GM10248 (cell line): Measurements from ENCODE around the gene CD300A.

Source experiments
- CTCF ChIA-PET: fragments of 300-600 bp; sonication (Branson Sonifier 250); formaldehyde crosslinking; extraction: SDS; loops from one replicate; lab custom pipeline; 2021; ENCODE audit warnings: antibody characterized with exemption; lab: Yijun Ruan, JAX
- POLR2A ChIA-PET: fragments of 350-650 bp; sonication (Branson Sonifier 250); formaldehyde crosslinking; extraction: SDS; loops from one replicate; lab custom pipeline; 2020; ENCODE audit warnings: antibody characterized with exemption; lab: Yijun Ruan, JAX
- DNase-seq: peaks from one replicate; pipeline ENCODE4 v3.0.0; 2012; ENCODE audit errors: extremely low spot score
- CTCF ChIP-seq: IDR thresholded peaks from 2 replicates; pipeline ENCODE4 v1.5.1; 2012; ENCODE audit warnings: mild to moderate bottlenecking, low read depth; ENCODE audit errors: extremely low read depth, missing control alignments, control extremely low read depth

The CD300A gene

GRCh38 chr17:74427048-74427762, 39.2 kb upstream of the CD300A start:
- no peak for DNase-seq
- CTCF ChIA-PET: no interaction called here
- POLR2A ChIA-PET: no interaction called here
- TF ChIP-seq CTCF: no peak

GRCh38 chr17:74427763-74428153, 38.7 kb upstream of the CD300A start:
- no peak for TF ChIP-seq CTCF
- ChIA-PET POLR2A (no interaction called here), CTCF (interaction anchor here (1.4 kb wide), 1 partner anchor 34 kb away, joined by 3 read pairs; no protein-coding TSS in a partner anchor)
- no peak for DNase-seq

- ChIA-PET POLR2A (no interaction called here), CTCF (interaction anchor here (0.9 to 2.6 kb wide), 5 partner anchors 12 to 50 kb away, joined by 3 to 13 read pairs (median 3); no protein-coding TSS in a partner anchor)
- no peak for TF ChIP-seq CTCF
- DNase-seq: no peak
These were observed 36.6 kb upstream of the CD300A start for GRCh38 chr17:74429604-74430384.

GRCh38 chr17:74430385-74430705, 36.1 kb upstream of the CD300A start:
- POLR2A ChIA-PET: no interaction called here
- no peak for TF ChIP-seq CTCF
- no peak for DNase-seq
- CTCF ChIA-PET: interaction anchor here (0.9 to 2.6 kb wide), 4 partner anchors 12 to 50 kb away, joined by 3 to 13 read pairs (median 4); no protein-coding TSS in a partner anchor

- peak; percentile 71 for DNase-seq
- ChIA-PET POLR2A (no interaction called here), CTCF (interaction anchor here (0.9 to 2.6 kb wide), 5 partner anchors 13 to 52 kb away, joined by 3 to 13 read pairs (median 3); no protein-coding TSS in a partner anchor)
- no peak for TF ChIP-seq CTCF
These were observed 35.5 kb upstream of the CD300A start for GRCh38 chr17:74430706-74431567.
